ENCODE data around the gene ATF3.

Gene ATF3

DNA sequence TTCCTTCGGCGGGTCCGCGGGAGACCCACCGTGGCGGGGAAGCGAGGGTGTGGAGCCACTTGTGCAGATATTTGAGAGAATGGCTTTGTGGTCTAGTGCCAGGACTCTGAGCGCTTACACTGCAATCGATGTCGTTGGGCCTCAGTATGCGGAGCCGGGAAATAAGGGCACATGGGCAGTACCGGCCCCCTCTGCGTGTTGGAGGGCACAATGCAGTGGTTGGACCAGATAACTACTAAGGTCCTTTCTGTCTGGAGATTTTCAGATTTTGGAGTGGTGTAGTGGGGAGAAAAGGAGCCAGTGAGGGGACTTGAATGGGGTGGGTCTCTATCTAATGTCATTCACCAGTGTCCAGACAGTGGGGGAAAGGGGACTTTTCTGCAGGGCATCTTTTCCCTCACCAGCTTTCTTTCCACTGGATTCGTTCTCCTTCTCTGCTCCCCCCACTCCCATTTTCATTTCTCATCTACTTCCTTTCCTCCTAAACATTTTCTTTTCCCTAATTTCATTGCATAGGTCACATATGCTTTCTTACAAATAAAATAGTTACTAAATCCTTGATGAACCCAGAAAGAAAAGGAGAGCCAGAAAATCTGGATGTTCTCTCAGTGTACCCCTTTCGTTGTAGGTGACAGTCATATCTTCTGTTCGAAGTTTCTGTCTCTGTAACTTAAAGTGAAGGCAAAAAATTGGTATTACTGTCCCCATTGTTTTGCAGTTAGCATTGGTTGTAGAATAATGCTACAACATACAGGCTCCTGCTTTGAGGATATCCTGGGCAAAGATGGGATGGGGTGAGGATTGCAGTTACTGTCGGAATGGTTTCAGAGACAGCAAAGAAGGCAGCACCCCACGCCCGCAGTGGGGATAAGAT lies 1.4 kb downstream of the ATF3 start:
- DNase-seq = peak; percentile 66

DNA sequence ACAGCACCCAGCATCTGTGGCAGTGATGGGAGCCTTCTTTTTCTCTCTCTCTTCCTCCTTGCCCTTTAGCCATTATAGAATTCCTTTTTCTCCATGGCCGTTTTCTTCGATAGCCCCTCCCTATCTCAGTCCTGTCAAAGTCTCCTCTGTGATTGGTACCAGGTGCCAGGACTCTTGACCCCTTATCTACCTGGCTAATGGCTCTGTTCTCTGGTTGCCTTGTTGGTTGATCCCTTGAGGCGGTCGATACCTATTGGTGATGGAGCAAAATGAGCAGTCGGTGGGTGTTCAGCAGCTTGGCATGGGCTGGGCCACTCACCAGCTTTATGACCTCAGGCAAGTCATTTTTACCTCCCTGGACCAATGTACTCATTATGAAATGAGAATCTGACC lies 2.0 kb downstream of the ATF3 start:
- no peak for DNase-seq

DNA sequence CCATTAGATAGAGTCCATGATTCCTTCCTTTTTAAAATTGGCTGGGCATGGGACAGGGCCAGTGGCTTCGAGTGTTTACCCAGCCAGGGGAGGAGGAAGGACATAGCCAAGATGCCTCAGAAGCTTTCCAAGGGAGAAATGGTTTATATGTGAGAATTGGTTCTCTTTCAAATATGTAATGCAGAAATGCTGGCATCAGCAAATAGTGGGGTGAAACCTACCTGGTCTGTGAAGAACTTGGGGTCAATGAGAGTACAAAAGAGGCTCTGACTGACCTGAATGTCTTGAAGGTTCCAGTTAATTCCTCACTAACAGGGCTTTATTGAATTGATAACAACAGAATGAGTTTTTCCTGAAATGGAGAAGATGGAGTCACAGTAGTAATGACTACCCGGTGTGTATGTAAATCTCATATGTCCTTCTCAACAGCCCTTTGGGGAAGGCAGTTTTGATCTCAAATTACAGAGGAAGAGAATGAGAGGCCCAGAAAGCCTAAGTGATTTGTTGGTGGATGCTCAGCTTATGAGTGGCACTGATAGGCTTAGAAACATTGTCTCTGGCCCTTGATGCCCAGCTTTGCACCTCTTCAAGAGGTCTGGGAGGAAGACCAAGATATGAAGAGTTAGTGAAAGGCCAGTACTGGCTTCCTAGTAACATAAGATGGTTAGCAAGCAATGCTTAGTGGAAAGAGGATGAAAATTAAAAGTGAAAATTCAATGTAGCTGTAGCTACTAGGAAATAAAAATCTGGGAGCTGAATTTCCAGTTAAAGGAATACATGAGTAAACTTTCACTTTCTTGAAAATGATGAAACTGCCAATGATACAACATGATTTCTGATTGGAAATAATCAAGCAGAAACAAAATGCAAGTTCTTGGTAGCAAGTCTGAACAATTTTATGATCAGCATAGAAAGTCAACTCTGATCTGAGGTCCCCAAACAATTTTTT lies 2.7 kb downstream of the ATF3 start:
- DNase-seq = no peak

DNA sequence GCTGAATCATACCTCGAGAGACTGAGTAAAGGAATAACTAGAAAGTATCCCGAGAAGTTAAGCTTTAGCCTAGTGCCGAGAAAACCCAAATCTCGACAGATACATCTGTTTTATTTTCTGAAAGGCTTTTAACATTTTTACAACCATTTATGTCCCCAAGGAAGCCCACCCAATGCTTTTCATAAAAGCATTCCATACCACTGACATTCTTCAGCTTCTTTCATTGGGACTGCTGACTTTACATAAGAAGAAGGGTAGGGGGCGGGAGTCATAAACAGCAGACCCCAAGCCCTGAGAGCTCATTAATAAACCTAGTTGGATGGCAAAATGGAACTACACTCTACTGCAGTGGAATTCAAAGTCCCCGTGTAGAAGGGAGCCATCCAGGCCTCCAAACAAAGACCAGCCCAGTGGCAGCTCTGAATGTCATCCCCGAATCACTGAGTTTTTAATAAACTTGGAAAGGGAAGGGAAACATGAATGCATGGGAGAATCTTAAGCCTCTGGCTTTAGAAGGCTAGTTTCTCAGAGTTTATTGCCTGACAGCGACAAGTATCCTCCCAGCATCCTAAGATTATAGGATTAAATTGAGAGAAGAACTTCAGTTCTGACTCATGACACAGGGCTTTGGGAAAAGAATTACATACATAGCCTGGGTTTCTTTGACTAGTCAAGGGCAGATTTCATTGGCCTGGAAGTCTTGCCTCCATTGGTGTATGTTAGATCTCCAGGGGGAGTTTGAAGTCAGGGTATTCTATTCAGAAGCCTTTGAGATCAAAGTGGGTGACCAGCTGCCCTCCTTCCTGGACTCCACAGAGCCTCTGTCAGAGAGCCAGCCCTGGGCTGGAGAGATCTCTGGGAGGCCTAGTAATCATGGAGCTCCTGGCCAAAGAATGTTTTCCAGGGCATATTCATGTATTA lies 3.7 kb downstream of the ATF3 start:
- DNase-seq = no peak

DNA sequence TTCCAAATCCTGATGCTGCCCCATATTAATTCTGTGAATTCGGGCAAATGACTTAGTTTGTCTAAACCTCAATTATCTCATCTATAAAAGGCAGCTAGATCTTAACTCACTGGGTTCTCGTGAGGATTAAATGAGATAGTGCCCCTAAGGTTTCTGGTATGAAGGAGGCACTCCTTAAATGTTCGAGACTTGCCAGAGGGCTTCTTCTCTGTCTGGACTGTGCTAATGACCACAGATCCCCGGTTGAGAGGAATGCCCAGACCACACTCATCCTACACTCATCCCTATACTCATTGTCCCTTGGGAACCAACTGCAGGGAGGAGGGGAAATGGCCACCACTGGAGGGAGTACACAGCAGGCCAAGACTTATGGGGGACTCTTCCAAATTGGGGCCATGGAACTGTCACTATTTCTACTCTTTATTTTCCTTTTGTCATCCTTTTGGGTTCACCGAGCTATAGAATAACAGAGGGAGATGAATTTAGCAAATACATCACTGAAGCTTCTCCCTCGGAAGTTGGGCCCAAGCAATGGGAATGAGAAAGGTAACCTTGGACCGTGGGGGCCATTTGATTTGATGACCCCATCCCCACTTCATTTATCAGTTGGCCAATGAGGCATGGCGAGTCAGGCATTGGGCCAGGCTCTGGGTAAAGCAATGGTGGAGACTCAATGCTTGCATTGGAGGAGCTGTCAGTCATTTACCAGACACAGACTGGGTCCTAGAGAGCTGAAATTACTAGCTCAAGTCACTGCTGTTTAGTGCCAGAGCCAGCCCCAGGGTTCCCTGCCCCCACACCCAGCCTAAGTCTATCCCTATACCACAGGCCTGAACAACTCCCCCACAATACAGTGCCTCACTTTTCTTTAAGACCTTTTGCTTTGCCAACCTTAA lies 5.1 kb downstream of the ATF3 start:
- peak; percentile 70 for DNase-seq

DNA sequence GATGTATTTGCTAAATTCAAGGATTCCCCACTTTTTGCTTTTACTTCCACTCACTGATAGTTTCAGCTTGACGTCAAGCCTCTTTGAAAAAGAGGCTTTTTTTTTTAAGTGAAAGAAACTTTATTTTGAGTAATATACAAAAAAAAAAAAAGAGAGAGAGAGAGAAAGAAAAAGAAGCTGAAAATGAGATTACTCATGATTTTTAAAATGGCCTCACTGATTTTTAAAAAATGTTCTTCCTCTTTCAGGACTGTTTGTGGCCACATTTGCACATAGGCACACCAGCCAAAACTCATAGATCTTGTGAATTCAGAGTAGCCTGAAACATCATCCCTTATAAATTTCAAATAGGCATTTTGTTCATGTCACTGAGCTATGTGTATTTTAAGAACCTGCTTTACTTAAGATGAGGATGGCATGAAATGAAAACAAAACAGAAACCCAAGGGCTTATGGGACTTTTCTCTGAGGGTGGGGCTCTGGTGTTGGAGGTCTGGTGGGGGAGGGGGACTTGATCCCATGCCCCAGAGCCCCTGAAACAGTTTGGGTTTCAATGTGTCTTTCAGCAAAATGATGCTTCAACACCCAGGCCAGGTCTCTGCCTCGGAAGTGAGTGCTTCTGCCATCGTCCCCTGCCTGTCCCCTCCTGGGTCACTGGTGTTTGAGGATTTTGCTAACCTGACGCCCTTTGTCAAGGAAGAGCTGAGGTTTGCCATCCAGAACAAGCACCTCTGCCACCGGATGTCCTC lies 6.1 kb downstream of the ATF3 start:
- DNase-seq = no peak

DNA sequence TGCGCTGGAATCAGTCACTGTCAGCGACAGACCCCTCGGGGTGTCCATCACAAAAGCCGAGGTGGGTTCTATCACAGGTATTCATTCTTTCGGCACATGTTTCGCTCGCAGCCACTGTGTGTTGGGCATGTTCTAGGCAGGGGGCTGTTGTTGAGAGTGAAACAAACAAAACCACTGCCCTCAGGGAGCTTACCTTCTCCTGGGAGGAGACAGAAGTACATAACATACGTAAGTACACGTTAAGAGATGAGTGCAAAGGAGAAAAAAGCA lies 6.6 kb downstream of the ATF3 start:
- DNase-seq = no peak

DNA sequence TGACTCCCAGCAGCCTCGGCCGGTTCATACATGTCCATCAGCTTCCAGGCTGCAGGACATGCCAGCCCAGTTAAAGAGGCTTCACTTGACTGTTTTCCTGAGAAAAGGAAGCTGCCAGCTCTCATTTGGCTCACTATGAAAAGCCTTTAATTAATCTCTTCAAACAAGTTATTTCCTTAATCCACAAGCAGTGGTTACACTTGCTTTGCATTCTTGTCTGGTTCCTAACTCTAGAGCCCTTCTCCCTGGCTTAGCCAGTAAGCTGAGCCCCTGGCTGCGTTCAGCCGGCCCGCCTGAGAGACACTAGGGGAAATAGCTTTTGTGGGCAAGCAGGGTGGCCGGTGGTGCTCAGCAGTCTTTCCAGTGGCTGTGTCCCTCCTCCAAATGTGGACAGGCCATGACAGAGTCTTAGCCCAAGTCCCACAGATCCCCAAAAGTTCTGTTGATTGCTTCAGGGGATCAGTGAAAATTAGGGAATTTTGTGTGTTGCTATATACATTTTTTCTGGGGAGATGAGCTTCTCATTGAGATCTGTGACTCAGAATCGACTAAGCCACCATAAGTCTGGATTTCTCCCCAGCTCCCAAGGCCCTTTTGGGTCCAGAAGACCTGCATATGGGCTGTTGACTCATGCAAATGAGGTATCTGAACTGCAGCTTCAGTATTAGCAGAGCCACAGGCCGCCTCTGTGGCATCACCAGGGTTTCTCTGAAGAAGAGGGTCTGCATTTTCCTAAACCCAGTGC lies 10.1 kb downstream of the ATF3 start:
- no peak for DNase-seq

DNA sequence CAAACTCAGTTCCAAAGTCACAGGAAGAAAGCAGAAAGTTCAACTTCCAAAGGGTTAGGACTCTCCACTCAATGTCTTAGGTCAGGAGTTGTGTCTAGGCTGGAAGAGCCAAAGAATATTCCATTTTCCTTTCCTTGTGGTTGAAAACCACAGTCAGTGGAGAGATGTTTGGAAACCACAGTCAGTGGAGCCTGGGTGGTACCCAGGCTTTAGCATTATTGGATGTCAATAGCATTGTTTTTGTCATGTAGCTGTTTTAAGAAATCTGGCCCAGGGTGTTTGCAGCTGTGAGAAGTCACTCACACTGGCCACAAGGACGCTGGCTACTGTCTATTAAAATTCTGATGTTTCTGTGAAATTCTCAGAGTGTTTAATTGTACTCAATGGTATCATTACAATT lies 11.7 kb downstream of the ATF3 start:
- no peak for DNase-seq

DNA sequence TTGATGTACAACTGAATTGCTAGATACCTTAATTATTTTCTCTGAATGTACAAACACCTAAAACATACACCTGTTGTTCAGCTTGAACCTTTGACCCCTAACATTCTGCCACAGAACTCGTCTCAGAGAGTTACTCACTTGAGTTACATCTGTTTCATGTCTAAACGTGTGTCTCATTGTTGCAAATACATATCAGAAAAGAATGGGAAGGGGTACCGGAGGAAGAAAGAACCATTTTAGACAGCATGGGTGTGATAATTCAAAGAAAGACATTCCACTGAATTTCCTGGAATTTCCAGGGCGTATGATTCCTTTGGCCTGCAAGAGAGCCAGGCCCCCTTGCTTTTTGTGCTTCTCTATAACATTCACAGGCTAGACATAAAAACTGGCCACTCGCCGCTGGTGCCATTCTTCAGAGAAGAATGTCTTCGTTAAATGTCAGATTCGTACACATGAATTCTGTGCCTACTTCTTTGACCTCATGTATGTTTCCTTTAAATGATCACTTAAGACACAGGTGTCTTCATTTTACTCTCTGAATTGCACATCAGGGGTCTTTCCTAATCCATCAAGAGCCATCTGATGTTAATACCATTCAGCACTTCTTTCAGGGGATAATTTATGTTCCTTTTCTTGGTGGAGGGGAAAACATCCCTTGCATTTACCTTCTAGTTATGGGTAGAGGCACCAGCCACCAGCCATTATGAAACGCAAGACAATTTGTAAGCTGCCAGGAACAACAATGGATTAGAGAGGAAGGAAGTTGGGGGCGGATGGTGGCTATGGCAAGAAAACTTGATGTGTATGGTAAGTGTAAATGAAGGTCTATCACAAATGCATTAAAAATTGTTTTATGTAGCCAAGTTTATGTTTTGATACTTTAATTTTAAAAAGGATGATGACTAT lies 12.7 kb downstream of the ATF3 start:
- DNase-seq = no peak

DNA sequence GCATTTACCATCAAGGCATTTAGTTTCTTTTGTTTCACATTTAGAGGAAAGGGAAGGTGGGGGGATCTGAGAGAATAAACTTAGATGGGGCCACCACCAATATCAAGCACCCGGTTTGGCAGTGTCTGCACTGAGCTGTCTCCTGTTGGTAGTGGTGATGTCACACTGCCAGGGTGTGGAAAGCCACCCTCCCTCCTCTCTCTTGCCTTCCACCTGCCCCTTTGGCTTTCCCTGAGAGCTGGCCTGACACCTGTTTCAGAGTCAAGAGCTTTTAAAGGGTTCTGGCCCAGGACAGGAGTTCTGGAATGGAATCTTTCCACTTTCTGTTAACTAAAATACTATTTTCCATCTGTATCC lies 13.4 kb downstream of the ATF3 start:
- no peak for DNase-seq

DNA sequence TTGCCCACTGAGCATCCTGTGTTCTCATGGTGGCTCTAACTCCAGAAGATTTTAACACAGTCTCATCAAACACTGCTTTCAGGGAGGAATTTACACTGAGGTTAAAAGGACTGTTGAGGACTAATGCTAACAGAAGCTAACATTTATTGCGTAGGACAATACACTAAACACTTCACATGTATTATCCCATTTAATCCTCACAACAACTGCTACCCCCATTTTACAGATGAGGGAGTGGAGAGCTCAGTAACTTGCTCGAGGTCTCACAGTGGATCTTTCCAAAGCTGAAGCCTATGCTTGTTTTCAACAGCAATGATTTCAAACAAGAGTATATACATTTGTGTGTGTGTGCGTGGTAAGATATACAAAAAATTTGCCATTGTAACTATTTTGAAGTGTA lies 13.9 kb downstream of the ATF3 start:
- DNase-seq = no peak

DNA sequence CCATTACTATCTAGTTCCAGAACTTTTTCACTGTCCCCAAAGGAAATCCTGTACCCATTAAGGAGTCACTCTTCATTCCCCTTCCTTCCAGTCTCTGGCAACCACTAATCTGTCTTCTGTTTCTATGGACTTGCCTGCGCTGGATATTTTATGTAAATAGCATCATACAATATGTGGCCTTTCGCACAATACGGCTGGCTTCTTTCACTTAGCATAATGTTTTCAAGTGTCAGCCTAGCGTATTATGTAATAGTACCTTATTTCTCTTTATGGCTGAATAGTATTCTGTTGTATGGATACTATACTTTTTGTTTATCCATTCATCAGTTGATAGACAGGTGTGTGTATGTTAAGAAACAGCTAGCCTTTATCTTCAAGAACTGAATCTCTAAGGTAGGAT lies 14.3 kb downstream of the ATF3 start:
- no peak for DNase-seq

DNA sequence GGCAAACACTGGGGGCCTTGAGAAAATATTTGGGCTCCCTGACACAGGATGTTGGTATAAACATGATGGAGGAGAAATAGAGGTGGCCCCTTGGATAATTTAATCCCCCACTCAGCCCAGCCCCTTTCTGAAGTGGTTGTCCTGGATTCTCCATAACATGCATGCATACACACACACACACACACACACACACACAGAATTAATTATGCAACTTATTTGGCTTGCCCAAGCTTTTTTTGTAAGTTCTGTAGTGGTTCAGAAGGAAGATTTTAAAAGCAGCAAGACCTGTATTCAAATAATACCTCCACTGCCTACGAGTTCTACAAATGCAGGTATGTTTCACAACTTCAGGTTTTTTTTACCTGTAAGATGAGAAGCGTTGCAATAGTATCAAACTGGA lies 15.0 kb downstream of the ATF3 start:
- DNase-seq = no peak

DNA sequence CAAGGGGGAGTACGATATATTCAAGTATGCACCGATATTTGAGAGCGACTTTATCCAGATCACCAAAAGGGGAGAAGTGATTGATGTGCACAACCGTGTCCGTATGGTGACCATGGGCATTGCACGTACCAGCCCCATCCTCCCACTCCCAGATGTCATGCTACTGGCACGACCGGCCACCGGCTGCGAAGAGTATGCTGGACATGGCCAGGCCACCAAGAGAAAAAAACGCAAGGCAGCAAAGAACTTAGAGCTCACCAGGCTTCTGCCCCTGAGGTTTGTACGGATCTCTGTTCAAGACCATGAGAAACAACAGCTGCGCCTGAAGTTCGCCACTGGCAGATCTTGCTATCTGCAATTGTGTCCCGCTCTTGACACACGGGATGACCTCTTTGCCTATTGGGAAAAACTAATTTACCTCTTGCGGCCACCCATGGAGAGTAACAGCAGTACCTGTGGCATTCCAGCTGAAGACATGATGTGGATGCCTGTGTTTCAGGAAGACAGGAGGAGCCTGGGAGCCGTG lies 16.5 kb downstream of the ATF3 start:
- no peak for DNase-seq

DNA sequence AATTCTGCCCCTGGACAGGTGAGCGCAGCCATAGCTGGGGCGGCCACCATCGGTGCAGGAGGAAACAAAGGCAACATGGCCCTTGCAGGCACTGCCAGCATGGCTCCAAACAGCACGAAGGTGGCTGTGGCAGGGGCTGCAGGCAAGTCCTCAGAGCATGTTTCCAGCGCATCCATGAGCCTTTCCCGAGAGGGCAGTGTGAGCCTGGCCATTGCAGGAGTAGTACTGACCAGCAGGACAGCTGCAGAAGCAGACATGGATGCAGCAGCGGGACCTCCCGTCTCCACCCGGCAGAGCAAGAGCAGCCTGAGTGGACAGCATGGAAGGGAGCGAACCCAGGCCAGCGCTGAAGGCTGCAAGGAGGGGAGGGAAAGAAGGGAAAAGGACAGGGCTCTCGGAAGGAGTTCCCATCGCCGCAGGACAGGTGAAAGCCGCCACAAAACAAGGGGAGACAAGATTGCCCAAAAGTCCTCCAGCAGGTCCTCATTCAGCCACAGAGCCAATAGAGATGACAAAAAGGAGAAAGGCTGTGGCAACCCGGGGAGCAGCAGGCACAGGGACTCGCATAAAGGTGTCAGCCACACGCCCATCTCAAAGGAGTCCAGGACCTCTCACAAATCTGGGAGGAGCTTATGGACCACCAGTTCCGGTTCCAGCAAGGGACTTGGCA lies 17.4 kb downstream of the ATF3 start:
- DNase-seq = no peak

DNA sequence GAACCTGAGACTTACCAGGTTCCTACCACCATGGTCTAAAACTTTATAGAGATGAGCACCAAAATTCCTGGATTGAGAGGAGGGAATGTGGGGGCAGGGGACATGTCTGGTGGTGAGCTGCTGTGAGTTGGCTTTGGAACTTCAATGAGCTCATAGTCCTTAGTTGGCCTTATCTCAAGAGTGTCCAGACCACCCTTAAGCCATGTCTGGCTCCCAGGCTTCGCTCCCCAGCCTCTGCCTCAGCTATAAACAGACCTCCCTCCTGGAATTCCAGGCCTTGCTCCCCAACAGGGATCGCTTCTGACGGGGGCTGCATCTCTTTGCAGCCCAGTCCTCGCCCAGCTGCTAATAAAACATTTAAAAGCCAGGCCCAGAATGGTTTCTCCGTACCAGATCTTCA lies 19.5 kb downstream of the ATF3 start:
- DNase-seq = no peak

DNA sequence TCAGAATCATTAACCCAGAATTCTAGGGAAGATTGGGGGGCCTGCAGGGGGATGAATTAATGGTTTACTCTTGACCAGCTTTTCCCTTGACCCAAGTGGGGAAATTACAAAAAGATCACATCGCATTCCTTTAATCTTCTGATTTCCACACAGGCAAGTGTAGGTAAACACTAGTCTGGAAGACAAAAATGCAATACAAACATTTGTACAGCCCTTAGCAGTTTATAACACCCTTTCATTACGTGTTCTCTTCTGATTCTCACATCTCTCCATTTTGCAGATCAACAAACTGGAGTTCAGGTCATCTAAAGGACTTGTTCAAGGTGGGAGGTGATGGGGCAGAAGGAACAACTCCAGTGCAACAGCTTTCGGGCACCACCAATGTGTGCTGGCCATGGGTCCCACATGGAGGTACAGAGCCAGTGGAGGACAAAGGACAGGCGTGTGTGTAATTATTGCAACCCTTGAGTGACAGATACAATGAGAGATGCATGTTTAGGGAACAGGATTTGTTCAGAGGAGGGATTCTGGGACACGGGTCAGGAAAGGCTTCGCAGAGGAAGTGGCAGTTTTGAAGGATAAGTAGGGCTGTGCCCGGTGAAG lies 20.4 kb downstream of the ATF3 start:
- DNase-seq = no peak
